Measurements from ENCODE around the gene ZBTB2.

- no peak for TF ChIP-seq POLR2A (IDR thresholded peaks at IDR 0.05)
- TF ChIP-seq, protein P1, sequence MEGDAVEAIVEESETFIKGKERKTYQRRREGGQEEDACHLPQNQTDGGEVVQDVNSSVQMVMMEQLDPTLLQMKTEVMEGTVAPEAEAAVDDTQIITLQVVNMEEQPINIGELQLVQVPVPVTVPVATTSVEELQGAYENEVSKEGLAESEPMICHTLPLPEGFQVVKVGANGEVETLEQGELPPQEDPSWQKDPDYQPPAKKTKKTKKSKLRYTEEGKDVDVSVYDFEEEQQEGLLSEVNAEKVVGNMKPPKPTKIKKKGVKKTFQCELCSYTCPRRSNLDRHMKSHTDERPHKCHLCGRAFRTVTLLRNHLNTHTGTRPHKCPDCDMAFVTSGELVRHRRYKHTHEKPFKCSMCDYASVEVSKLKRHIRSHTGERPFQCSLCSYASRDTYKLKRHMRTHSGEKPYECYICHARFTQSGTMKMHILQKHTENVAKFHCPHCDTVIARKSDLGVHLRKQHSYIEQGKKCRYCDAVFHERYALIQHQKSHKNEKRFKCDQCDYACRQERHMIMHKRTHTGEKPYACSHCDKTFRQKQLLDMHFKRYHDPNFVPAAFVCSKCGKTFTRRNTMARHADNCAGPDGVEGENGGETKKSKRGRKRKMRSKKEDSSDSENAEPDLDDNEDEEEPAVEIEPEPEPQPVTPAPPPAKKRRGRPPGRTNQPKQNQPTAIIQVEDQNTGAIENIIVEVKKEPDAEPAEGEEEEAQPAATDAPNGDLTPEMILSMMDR (IDR thresholded peaks at IDR 0.05): no peak
Measured at GRCh38 chr6:151327101-151327500, 64.3 kb downstream of the ZBTB2 start.

All from body of pancreas (tissue), 4 donors.